HUES6 (cell line): ENCODE results near the gene TACC2.

Experiments used
- H3K27ac ChIP-seq: 2 replicates; pipeline ENCODE4 v1.7.0; 2013; ENCODE audit warnings: low read depth, mild to moderate bottlenecking, low read length, inconsistent platforms
- H3K27me3 ChIP-seq: 2 replicates; pipeline ENCODE4 v1.6.1; 2013; ENCODE audit warnings: low read length; ENCODE audit not compliant: control insufficient read depth, insufficient read depth
- H3K36me3 ChIP-seq: 2 replicates; pipeline ENCODE4 v1.6.1; 2013; ENCODE audit warnings: low read length; ENCODE audit not compliant: control insufficient read depth, insufficient read depth
- H3K4me1 ChIP-seq: 2 replicates; pipeline ENCODE4 v1.6.1; 2013; ENCODE audit warnings: low read length; ENCODE audit not compliant: control insufficient read depth, insufficient read depth
- H3K4me3 ChIP-seq: 2 replicates; pipeline ENCODE4 v1.5.1; 2013; ENCODE audit warnings: low read depth, low read length
- H3K9ac ChIP-seq: one replicate; pipeline ENCODE4 v1.6.1; 2013; ENCODE audit warnings: mild to moderate bottlenecking, low read length
- H3K9me3 ChIP-seq: 2 replicates; pipeline ENCODE4 v1.6.1; 2013; ENCODE audit warnings: low read depth, low read length; ENCODE audit not compliant: control insufficient read depth, insufficient read depth

The TACC2 gene

GRCh38 chr10:122248356-122249302, 259.7 kb downstream of the TACC2 start:
- Histone ChIP-seq H3K4me3 (no peak overlapping the region), H3K4me1 (peaks cover 3% of the 10 kb centered on the region; the same call in 1 of the 2 replicates), H3K36me3 (peaks cover 81% of the 10 kb centered on the region), H3K9ac (no peak overlapping the region), H3K27me3 (no peaks in the 10 kb centered on the region), H3K9me3 (no peaks in the 10 kb centered on the region), H3K27ac (no peak overlapping the region)

GRCh38 chr10:122249303-122249850, 260.4 kb downstream of the TACC2 start:
- Histone ChIP-seq H3K27ac (no peak overlapping the region), H3K4me1 (peaks cover 3% of the 10 kb centered on the region; the same call in 1 of the 2 replicates), H3K9ac (no peak overlapping the region), H3K27me3 (no peaks in the 10 kb centered on the region), H3K9me3 (no peaks in the 10 kb centered on the region), H3K4me3 (no peak overlapping the region), H3K36me3 (peaks cover 81% of the 10 kb centered on the region)

- Histone ChIP-seq H3K4me3 (no peak overlapping the region), H3K4me1 (peaks cover 3% of the 10 kb centered on the region; the same call in 1 of the 2 replicates), H3K36me3 (peaks cover 73% of the 10 kb centered on the region), H3K9ac (no peak overlapping the region), H3K27ac (no peak overlapping the region), H3K27me3 (no peaks in the 10 kb centered on the region), H3K9me3 (no peaks in the 10 kb centered on the region)
Observed at GRCh38 chr10:122249991-122250750, 261.2 kb downstream of the TACC2 start.

- peaks cover 73% of the 10 kb centered on the region for H3K36me3 ChIP-seq
- no peak overlapping the region for H3K4me3 ChIP-seq
- no peak overlapping the region for H3K27ac ChIP-seq
- H3K27me3 ChIP-seq: no peaks in the 10 kb centered on the region
- peaks cover under 1% of the 10 kb centered on the region; the same call in 1 of the 2 replicates for H3K4me1 ChIP-seq
- H3K9me3 ChIP-seq: no peaks in the 10 kb centered on the region
- no peak overlapping the region for H3K9ac ChIP-seq
Observed at GRCh38 chr10:122251459-122252255, 262.7 kb downstream of the TACC2 start.

GRCh38 chr10:122252805-122253204, 263.8 kb downstream of the TACC2 start:
- H3K4me1 ChIP-seq: no peaks in the 10 kb centered on the region
- H3K36me3 ChIP-seq: peaks cover 68% of the 10 kb centered on the region
- no peaks in the 10 kb centered on the region for H3K27me3 ChIP-seq
- no peak overlapping the region for H3K4me3 ChIP-seq
- H3K9ac ChIP-seq: no peak overlapping the region
- no peak overlapping the region for H3K27ac ChIP-seq
- no peaks in the 10 kb centered on the region for H3K9me3 ChIP-seq

GRCh38 chr10:122253605-122254004, 264.6 kb downstream of the TACC2 start:
- Histone ChIP-seq H3K4me3 (no peak overlapping the region), H3K36me3 (peaks cover 61% of the 10 kb centered on the region), H3K27me3 (no peaks in the 10 kb centered on the region), H3K9me3 (no peaks in the 10 kb centered on the region), H3K4me1 (peaks cover 5% of the 10 kb centered on the region), H3K27ac (no peak overlapping the region), H3K9ac (no peak overlapping the region)

- H3K9ac ChIP-seq: no peak overlapping the region
- no peak overlapping the region for H3K27ac ChIP-seq
- no peaks in the 10 kb centered on the region for H3K27me3 ChIP-seq
- no peaks in the 10 kb centered on the region for H3K9me3 ChIP-seq
- peaks cover 52% of the 10 kb centered on the region for H3K36me3 ChIP-seq
- no peak overlapping the region for H3K4me3 ChIP-seq
- peaks cover 10% of the 10 kb centered on the region for H3K4me1 ChIP-seq
Observed at GRCh38 chr10:122254831-122255230, 265.9 kb downstream of the TACC2 start.

DNA sequence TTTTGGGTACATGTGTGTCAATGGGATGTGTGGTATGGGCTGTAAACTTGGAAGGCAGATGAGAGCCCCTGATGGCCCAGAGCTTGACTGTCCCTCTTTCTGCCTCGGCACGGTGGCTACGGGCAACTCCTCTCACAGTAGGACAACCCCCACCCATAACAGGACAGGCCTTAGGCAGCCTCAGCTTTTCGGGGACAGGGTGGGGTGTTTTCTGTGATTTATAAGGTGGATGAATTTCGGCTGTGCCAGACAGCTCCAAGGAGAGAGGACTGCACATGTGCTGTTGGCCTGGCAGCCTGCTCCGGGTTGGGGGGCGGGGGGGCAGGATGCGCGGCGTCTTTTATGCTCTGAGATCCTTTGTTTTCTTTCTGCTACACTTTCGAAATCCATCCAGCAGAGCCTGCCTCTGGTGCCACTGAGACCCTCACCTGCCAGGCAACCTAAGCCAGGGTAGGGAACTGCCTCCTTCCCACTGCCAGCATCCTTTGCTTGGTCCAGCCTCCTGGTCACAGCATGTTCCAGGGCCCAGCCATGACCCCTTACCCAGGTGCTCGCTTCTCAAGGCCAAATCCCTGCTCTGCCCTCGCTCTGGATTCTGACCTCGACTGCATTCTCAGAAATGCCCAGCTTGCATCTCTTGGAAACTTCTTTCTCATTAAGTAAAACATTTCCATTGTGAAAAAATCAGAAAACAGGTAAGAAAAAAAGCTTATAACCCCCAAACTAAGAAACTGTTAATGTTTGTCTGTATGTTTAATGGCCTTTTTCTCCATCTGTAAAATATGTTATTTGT, 266.7 kb downstream of the TACC2 start:
- Histone ChIP-seq H3K36me3 (peaks cover 45% of the 10 kb centered on the region), H3K4me1 (peaks cover 10% of the 10 kb centered on the region), H3K9me3 (no peaks in the 10 kb centered on the region), H3K27me3 (no peaks in the 10 kb centered on the region), H3K9ac (no peak overlapping the region), H3K27ac (no peak overlapping the region), H3K4me3 (no peak overlapping the region)

DNA sequence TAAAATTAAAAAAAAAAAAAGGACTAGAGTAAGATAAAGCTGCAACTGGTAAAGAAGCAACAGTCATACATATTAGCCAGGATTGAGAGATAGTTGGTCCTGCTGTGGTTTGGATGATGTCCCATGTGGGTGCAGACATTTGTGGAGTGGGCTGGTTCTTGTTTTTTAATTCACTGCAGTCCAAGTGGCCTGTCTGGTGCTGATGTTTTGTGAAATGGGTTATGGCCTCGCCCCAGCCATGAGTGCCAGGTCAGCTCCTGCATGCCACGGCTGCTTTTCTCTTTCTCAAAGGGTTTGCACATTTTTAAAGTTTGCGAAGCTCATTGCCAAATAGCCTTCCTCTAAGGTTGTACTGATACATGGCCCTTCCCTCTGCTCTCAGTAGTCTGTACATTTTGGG, 268.1 kb downstream of the TACC2 start:
- H3K4me1 ChIP-seq: peaks cover 10% of the 10 kb centered on the region
- H3K36me3 ChIP-seq: peaks cover 35% of the 10 kb centered on the region
- H3K27ac ChIP-seq: no peak overlapping the region
- H3K9me3 ChIP-seq: peaks cover 5% of the 10 kb centered on the region; the same call in 1 of the 2 replicates
- no peak overlapping the region for H3K4me3 ChIP-seq
- no peak overlapping the region for H3K9ac ChIP-seq
- no peaks in the 10 kb centered on the region for H3K27me3 ChIP-seq
